Stimulated activated memory B cell treated with anti-CD40 and anti-IgM and Interleukin-4, amounts not matched to agents 10 μg/mL and 1 μg/mL and 100 μg/mL, for 72 hours (primary cell): Measurements from ENCODE around the gene FAM210A.
A peak's percentile ranks its signal among the peaks of the same experiment; 100 is the strongest.
"Not testable (repeated sequence)": the region's sequence is repeated elsewhere in the genome, so short reads cannot be mapped to it uniquely, and the experiment has no call there.

Source experiments
- ATAC-seq: fragments of 150-1000 bp; cut with Tn5 transposase; 2 replicates; pipeline ENCODE4 v1.10.0; 2021
- H3K27ac Mint-ChIP-seq: one replicate; pipeline ENCODE4 v1.8.0; 2022; ENCODE audit warnings: mild to moderate bottlenecking, mixed read lengths
- H3K27me3 Mint-ChIP-seq: one replicate; pipeline ENCODE4 v1.8.0; 2022; ENCODE audit warnings: mixed read lengths
- H3K36me3 Mint-ChIP-seq: one replicate; pipeline ENCODE4 v1.8.0; 2022; ENCODE audit warnings: mixed read lengths
- H3K4me1 Mint-ChIP-seq: one replicate; pipeline ENCODE4 v1.8.0; 2022; ENCODE audit warnings: mixed read lengths
- H3K4me3 Mint-ChIP-seq: one replicate; pipeline ENCODE4 v1.8.0; 2022; ENCODE audit warnings: mild to moderate bottlenecking, moderate library complexity, mixed read lengths
- H3K9me3 Mint-ChIP-seq: one replicate; pipeline ENCODE4 v1.8.0; 2022; ENCODE audit warnings: mixed read lengths

FAM210A gene

DNA sequence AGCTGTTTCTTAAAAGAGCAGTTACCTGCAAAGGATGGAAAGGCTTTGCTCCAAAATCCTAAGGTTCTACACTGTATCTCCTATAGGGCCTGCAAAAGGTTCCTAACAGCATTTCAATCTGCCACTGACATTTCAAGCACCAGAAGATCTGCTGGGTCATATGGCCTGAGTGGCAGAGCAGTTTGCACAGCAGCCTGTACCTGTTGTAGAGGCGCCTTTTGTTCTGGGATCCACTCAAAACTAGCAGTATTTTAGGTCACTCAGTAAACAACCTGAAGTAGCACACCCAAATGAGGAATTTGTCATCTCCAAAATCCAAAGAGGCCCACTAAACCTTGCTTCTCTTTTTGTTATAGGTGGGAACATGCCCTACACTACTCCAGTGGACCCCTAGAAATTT is 6.2 kb downstream of the FAM210A start:
- Mint-ChIP-seq H3K9me3 (no peaks in the 10 kb centered on the region), H3K27me3 (no peaks in the 10 kb centered on the region), H3K4me1 (peaks cover 36% of the 10 kb centered on the region), H3K27ac (no peak overlapping the region), H3K4me3 (no peak overlapping the region), H3K36me3 (peaks cover 17% of the 10 kb centered on the region)
- ATAC-seq: no peak

DNA sequence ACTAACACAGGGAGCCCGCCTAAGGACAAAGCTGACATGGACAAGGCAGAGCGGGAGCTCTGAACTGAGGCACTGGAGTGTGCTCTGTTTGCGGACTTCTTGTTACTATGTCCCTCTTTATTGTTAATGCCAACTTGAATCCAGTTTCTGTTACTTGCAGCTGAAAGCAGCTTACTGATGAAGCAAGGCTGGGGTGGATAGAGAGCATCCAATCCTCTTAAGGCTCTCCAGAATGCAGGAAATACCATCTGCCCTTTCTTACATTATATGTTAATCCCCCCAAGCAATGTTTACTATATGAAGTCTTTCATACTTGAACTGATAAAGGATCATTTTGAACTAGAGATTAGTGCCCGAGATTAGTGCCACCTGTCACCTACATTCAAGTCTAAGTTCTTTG is 9.4 kb downstream of the FAM210A start:
- no peak overlapping the region for H3K4me3 Mint-ChIP-seq
- peaks cover 17% of the 10 kb centered on the region for H3K36me3 Mint-ChIP-seq
- H3K9me3 Mint-ChIP-seq: no peaks in the 10 kb centered on the region
- no peak overlapping the region for H3K27ac Mint-ChIP-seq
- no peak for ATAC-seq
- H3K27me3 Mint-ChIP-seq: no peaks in the 10 kb centered on the region
- peaks cover 17% of the 10 kb centered on the region for H3K4me1 Mint-ChIP-seq

DNA sequence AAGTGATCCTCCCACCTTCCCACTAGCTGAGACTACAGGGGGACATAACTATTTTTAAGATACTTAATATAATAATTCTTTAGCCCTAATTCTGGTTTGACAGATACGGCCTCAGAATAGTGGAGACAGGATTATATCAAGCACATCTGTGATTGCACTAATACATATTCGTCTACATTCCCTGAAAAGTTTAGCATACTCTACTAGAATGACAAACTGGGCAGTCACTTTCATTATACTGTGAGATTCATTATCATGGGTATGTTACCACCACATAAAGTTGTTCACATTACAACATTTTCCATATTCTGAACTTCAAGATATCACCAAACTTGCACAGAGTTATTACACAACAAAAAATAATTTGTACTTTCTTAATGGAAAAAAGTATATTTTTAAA is 11.0 kb downstream of the FAM210A start:
- H3K4me3 Mint-ChIP-seq: no peak overlapping the region
- peaks cover 27% of the 10 kb centered on the region for H3K36me3 Mint-ChIP-seq
- ATAC-seq: no peak
- no peaks in the 10 kb centered on the region for H3K9me3 Mint-ChIP-seq
- H3K27me3 Mint-ChIP-seq: no peaks in the 10 kb centered on the region
- H3K4me1 Mint-ChIP-seq: peaks cover 31% of the 10 kb centered on the region
- no peak overlapping the region for H3K27ac Mint-ChIP-seq

DNA sequence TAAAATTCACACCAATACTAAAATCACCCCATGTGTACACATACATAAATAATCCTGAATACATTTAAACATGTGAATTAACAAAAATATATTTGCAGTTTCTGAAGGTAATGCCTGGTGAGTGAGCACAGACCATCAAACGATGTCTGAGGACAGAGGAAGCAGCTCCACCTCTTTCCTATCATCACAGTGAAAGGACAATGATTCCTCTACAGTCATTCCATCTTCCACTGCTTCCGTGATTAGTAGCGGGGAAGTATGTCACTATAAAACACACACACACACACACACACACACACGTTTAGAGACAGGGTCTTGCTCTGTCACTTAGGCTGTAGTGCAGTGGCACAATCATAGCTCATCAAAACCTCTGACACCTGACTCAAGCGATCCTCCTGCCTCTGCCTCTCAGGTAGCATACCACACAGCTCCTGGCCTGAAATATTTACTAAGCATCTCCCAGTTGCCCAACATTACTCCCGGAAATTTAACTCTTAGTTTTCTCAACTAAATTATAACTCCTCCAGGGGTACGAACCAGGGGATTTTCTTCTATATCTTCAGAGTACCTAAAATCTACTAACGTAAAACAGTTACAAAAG is 12.8 kb downstream of the FAM210A start:
- Mint-ChIP-seq H3K27me3 (no peaks in the 10 kb centered on the region), H3K4me1 (peaks cover 31% of the 10 kb centered on the region), H3K4me3 (no peak overlapping the region)

DNA sequence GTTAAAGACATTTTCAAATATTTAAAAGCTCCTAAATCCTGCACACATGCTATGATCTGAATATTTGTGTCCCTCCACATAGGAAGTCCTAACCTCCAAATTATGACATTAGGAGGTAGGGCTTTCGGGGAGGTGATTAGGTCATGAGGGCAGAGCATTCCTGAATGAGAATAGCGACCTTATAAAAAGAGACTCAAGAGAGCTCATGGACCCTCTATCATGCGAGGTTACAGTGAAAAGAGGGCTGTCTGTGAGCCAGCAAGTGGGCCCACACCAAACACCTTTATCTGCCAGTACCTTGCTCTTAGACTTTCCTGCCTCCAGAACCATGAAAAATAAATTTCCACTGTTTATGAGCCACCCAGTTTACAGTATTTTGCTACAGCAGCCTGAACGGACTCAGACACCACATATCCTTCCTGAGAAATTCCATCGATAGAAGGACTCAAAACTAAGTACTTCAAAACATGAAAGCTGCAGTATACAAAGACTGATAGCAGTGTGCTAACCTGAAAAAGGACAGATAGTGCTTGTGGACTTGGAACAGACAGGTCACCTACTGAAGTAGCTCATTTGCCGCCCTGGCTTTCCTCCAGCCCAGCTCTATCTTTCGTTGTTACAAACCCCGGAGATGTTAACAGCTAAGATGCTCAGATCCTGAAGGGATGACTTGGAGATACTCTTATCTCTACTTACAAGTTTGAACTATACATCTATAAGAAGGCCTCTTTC is 13.8 kb downstream of the FAM210A start:
- ATAC-seq: no peak
- peaks cover 27% of the 10 kb centered on the region for H3K36me3 Mint-ChIP-seq
- no peak overlapping the region for H3K27ac Mint-ChIP-seq
- no peaks in the 10 kb centered on the region for H3K9me3 Mint-ChIP-seq
- no peaks in the 10 kb centered on the region for H3K27me3 Mint-ChIP-seq
- no peak overlapping the region for H3K4me3 Mint-ChIP-seq
- peaks cover 31% of the 10 kb centered on the region for H3K4me1 Mint-ChIP-seq

More for the DNA sequence above, 12.8 kb downstream of the FAM210A start:
- Mint-ChIP-seq H3K27ac (no peak overlapping the region), H3K36me3 (peaks cover 27% of the 10 kb centered on the region), H3K9me3 (no peaks in the 10 kb centered on the region)
- no peak for ATAC-seq

DNA sequence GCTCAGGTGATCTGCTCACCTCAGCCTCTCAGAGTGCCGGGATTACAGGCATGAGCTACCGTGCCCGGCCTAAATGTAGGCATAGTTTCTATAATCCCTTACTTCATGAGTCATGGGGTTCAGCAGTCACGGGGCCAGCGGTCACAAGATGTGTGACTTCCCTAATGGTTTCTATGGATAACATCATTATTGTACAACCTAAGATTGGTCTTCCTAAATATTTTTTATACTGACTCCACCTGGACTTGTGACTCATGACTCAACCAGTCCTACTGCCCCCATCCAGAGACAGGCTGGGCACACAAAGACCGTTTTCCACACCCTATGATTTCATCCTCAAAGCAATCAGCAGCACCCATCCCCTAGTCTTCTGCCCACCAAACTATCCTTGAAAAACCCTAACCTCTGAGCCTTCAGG is 15.9 kb downstream of the FAM210A start:
- no peaks in the 10 kb centered on the region for H3K27me3 Mint-ChIP-seq
- H3K27ac Mint-ChIP-seq: no peak overlapping the region
- peaks cover 21% of the 10 kb centered on the region for H3K4me1 Mint-ChIP-seq
- H3K9me3 Mint-ChIP-seq: no peaks in the 10 kb centered on the region
- peaks cover 34% of the 10 kb centered on the region for H3K36me3 Mint-ChIP-seq
- no peak for ATAC-seq
- no peak overlapping the region for H3K4me3 Mint-ChIP-seq

DNA sequence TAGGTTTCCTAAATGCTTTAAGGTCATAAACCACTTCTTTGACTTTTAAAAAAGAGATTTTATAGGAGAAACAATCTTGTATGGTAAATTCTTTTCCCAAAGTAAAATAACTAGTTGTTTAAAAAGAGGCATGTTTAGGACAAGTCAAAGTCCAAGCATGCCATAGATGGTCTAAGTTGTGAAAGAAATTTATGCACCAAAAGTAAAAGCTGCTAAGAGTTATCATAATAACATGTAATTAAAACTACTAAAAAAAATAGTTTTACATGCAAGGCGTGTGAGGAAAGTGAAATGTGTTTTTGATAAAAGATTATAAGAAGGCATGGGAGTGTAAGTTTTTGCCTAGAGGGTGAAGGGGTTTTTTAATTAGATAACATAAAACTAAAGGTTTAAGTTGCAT is 22.5 kb downstream of the FAM210A start:
- H3K4me1 Mint-ChIP-seq: peaks cover 17% of the 10 kb centered on the region
- ATAC-seq: no peak
- H3K27ac Mint-ChIP-seq: no peak overlapping the region
- peaks cover 56% of the 10 kb centered on the region for H3K36me3 Mint-ChIP-seq
- H3K4me3 Mint-ChIP-seq: no peak overlapping the region
- H3K27me3 Mint-ChIP-seq: no peaks in the 10 kb centered on the region
- peaks cover 5% of the 10 kb centered on the region for H3K9me3 Mint-ChIP-seq

DNA sequence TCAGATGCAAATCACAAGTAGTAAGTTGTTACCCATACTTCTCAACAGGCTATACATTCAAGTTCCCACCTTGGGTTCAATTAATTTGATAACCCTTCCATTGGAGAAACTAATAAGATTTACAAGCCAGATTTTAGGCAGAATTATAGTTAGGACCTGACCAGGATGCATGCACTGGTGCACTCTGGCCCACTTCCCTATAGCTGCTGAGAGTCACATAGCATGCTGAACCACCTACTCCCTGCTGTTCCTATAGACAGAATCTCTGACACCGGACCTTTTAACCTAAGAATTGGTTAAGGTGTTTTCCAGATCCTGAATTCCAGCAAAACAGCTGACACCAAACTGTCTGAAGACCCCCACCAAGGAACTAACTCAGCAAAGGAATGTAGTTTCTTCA is 26.2 kb downstream of the FAM210A start:
- Mint-ChIP-seq H3K4me1 (peaks cover 26% of the 10 kb centered on the region), H3K27ac (peak overlapping the region; percentile 2), H3K27me3 (no peaks in the 10 kb centered on the region), H3K4me3 (no peak overlapping the region), H3K9me3 (peaks cover 5% of the 10 kb centered on the region), H3K36me3 (peaks cover 47% of the 10 kb centered on the region)
- peak; percentile 78 for ATAC-seq

DNA sequence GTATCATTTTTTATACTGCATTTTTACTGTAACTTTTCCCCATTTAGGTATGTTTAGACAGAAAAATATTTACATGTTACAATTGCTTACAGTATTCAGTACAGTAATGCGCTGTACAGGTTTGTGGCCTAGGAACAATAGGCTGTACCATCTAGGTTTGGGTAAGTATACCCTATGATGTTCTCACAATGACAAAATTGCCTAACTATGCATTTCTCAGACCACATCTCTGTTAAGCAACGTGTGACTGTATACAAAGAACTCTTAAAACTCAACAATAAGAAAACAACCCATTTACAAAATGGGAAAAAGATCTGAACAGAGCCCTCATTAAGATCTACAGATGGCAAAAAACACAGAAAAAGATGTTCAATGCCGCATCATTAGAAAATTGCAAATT is 29.4 kb downstream of the FAM210A start:
- no peak overlapping the region for H3K27ac Mint-ChIP-seq
- H3K9me3 Mint-ChIP-seq: peaks cover 10% of the 10 kb centered on the region
- peaks cover 27% of the 10 kb centered on the region for H3K36me3 Mint-ChIP-seq
- ATAC-seq: no peak
- H3K4me1 Mint-ChIP-seq: peaks cover 46% of the 10 kb centered on the region
- no peak overlapping the region for H3K4me3 Mint-ChIP-seq
- no peaks in the 10 kb centered on the region for H3K27me3 Mint-ChIP-seq

DNA sequence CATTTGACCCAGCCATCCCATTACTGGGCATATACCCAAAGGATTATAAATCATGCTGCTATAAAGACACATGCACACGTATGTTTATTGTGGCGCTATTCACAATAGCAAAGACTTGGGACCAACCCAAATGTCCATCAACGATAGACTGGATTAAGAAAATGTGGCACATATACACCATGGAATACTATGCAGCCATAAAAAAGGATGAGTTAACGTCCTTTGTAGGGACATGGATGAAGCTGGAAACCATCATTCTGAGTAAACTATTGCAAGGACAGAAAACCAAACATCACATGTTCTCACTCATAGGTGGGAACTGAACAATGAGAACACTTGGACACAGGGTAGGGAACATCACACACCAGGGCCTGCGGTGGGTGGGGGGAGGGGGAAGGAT is 31.0 kb downstream of the FAM210A start:
- ATAC-seq, H3K27ac Mint-ChIP-seq, H3K9me3 Mint-ChIP-seq, H3K27me3 Mint-ChIP-seq, H3K4me3 Mint-ChIP-seq: not testable (repeated sequence)
- Mint-ChIP-seq H3K36me3 (peaks cover 13% of the 10 kb centered on the region), H3K4me1 (peaks cover 52% of the 10 kb centered on the region)

DNA sequence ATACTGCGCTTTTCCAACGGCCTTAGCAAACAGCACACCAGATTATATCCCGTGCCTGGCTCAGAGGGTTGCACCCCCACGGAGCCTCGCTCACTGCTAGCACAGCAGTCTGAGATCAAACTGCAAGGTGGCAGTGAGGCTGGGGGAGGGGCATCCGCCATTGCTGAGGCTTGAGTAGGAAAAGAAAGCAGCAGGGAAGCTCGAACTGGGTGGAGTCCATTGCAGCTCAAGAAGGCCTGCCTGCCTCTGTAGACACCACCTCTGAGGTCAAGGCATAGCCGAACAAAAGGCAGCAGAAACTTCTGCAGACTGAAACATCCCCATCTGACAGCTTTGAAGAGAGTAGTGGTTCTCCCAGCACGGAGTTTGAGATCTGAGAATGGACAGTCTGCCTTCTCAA is 36.3 kb downstream of the FAM210A start:
- not testable (repeated sequence) for H3K27ac Mint-ChIP-seq, H3K27me3 Mint-ChIP-seq, H3K9me3 Mint-ChIP-seq, ATAC-seq, H3K4me3 Mint-ChIP-seq
- H3K36me3 Mint-ChIP-seq: peaks cover 14% of the 10 kb centered on the region
- H3K4me1 Mint-ChIP-seq: peaks cover 52% of the 10 kb centered on the region

DNA sequence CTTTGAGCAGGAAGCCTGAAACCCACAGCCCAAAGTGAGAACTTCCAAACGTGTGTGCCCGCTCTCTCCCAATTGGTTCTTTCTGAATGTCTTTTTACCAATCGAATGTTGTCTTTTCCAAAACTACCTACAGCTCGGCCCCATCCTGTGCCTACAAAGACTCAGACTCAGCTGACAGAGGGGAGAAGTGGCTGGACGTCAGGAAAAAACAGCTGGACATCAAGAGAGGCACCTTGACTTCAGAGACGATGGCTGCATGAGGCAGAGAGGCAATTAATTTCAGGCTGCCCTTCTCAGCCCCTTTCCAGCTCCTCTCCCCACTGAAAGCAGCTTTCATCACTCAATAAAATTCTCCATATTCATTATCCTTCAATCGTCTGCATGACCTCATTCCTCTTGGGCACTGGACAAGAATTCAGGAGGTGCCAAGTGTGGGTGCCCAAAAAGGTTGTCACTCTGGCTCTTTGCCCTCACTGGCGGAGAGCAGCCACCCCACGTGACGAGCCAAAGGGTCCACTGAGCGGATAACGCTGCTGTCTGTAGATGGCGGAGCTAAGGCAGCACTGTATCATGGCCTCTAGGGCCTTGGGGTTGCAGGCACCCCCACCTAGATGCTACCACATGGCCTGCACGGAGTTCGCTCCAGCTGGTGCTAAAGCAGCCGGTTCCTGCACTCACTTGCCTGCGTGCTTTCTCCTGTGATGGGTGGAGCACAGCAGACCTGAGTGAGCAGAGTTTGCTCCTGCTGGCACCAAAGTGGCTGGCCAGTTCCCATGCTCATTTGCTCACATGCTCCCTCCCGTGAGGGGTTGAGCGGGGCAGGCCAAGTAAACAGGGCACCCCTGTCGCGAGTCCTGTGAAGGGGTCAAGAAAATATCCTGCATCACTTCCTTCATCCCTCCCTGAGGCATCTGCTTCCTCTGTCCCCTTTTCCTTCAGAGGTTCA is 37.9 kb downstream of the FAM210A start:
- no peak for ATAC-seq
- Mint-ChIP-seq H3K4me3 (no peak overlapping the region), H3K27me3 (no peaks in the 10 kb centered on the region), H3K9me3 (peaks cover 7% of the 10 kb centered on the region), H3K4me1 (peaks cover 56% of the 10 kb centered on the region), H3K36me3 (peaks cover 18% of the 10 kb centered on the region), H3K27ac (no peak overlapping the region)

DNA sequence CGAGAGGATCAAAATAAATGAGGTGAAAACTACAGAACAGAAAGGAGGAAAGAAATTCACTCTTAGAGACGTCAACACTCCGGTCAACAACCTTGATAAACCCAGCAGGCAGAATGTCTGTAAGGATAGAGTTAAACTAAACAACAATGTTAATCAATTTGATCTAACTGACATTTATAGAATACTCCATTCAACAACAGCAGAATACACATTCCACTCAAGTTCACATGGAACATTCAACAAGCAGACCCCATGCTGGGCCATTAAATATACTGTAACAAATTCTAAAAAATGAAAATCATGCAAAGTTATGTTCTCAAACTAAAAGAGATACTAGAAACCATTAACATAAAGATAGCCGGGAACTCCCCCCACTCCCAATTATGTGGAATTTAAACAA is 41.8 kb downstream of the FAM210A start:
- no peak for ATAC-seq
- H3K36me3 Mint-ChIP-seq: peaks cover 25% of the 10 kb centered on the region
- H3K4me3 Mint-ChIP-seq: no peak overlapping the region
- H3K27me3 Mint-ChIP-seq: no peaks in the 10 kb centered on the region
- H3K9me3 Mint-ChIP-seq: no peaks in the 10 kb centered on the region
- peaks cover 30% of the 10 kb centered on the region for H3K4me1 Mint-ChIP-seq
- H3K27ac Mint-ChIP-seq: no peak overlapping the region

DNA sequence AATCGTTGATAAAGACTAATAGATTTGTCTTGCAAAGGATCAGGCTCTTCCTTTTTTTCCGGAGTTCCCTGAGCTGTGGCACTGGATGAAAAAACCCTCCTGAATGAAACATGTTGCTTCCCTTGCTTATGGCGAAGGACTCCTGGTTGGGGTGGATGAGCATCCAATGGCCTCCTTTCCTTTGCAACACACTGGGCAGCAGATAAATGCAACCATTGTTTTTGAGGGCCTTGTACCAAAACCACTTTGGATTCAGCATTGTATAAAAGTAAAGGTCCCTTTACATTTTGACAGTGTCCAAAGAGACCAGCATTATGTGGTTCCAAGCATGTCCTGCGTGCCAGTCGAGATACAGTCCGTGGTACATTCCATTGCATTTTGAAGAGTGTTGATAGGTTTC is 44.7 kb downstream of the FAM210A start:
- Mint-ChIP-seq H3K4me3 (no peak overlapping the region), H3K4me1 (peaks cover 34% of the 10 kb centered on the region), H3K9me3 (no peaks in the 10 kb centered on the region), H3K27ac (no peak overlapping the region), H3K36me3 (peaks cover 17% of the 10 kb centered on the region), H3K27me3 (no peaks in the 10 kb centered on the region)
- no peak for ATAC-seq

DNA sequence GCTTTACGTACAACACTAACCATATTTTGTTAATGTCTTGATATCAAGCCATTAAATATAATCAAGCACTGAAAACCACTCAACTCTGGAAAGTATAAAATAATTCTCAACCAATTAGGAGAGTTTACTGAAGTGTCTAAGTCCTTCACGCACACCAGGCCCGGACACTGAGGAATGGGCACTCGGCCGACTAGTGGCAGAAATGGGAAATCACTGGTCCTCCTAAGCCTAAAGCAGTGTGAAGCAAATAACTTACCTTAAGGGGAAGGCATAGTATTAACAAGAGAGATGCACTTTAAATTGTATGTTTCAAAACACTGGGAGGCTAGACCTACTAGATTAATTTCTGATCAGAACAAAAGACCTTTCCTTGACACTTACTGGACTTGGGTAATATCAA is 45.7 kb downstream of the FAM210A start:
- Mint-ChIP-seq H3K27ac (no peak overlapping the region), H3K27me3 (no peaks in the 10 kb centered on the region), H3K4me1 (peaks cover 30% of the 10 kb centered on the region), H3K36me3 (peaks cover 17% of the 10 kb centered on the region), H3K9me3 (no peaks in the 10 kb centered on the region), H3K4me3 (no peak overlapping the region)
- no peak for ATAC-seq
